GM13977 (cell line): ENCODE data around the gene ADGRA1.

ENCODE experiments used
- DNase-seq: peaks from one replicate; pipeline ENCODE4 v3.0.0; 2012; ENCODE audit warnings: low spot score
- in situ Hi-C: fragments of 300-500 bp; cut with MboI; formaldehyde crosslinking; loops from one replicate; pipeline ENCODE4 v1.12.0; 2022; ENCODE audit warnings: low sequenced_read_pairs, low pct_unique_long_range_greater_than_20kb, mixed read lengths, inconsistent platforms; ENCODE audit not compliant: unreplicated experiment
- TF ChIP-seq, protein P1 (sequence below): IDR thresholded peaks from 2 replicates; pipeline ENCODE4 v1.5.1; 2012; ENCODE audit warnings: mild to moderate bottlenecking, control low read depth; ENCODE audit not compliant: insufficient read depth; ENCODE audit errors: extremely low read depth, missing control alignments

The ADGRA1 gene

DNA sequence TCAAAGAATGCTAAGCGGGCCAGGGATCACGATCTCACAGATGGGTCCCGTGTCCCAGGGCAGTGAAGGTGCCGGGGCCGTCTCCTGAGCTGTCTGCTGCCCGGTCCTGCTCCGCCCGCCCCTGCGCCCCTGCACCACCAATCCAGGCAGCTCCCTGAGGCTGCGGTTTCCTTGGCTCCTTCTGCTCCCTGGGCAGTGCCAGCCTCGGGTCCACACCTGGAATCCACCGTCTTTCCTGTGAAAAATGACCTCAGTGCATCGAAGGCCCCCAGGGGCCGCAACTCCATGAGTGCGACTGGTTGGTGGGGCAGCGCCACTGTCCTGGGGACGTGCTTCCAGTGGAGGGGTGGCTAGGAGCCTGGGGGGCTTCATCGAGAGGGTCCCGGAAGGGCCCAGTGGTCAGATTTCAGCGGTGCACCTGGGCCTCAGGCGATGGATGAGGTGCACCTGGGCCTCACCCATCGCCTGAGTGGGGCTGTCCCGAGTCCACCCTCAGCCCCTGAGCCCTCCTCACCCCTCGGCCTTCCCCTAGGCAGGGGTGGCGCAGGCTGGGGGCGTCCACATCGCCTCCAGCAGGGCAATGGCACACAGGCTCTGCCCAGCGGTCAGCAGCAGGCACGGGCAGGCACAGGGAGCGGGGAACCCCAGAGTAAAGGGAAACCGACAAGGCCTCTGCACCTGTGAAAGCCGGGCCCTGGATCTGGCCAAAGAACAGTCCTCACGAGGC lies 27.2 kb downstream of the ADGRA1 start:
- DNase-seq = no peak
- TF ChIP-seq, protein P1, sequence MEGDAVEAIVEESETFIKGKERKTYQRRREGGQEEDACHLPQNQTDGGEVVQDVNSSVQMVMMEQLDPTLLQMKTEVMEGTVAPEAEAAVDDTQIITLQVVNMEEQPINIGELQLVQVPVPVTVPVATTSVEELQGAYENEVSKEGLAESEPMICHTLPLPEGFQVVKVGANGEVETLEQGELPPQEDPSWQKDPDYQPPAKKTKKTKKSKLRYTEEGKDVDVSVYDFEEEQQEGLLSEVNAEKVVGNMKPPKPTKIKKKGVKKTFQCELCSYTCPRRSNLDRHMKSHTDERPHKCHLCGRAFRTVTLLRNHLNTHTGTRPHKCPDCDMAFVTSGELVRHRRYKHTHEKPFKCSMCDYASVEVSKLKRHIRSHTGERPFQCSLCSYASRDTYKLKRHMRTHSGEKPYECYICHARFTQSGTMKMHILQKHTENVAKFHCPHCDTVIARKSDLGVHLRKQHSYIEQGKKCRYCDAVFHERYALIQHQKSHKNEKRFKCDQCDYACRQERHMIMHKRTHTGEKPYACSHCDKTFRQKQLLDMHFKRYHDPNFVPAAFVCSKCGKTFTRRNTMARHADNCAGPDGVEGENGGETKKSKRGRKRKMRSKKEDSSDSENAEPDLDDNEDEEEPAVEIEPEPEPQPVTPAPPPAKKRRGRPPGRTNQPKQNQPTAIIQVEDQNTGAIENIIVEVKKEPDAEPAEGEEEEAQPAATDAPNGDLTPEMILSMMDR = no peak
- in situ Hi-C loops = no loop called here

DNA sequence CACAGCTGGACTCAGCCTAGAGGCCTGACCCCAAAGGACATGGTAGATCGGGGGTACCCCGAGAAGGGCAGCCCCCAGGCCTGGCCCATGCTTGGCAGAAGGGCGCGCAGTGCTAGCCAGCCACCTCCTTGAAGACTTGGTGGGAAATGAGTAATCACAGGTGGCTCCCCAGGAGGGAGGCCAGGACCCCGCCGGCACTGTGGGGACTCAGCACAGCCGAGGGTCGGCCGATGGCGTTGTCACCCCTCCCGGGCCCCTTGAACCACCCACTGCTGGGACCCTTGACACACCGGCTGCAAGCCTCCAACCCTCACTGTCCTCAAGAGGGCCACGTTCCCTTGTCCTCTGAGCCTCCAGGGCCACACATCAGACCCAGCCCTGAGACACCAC lies 27.7 kb downstream of the ADGRA1 start:
- TF ChIP-seq, protein P1 = no peak
- in situ Hi-C loops = no loop called here
- DNase-seq = no peak

DNA sequence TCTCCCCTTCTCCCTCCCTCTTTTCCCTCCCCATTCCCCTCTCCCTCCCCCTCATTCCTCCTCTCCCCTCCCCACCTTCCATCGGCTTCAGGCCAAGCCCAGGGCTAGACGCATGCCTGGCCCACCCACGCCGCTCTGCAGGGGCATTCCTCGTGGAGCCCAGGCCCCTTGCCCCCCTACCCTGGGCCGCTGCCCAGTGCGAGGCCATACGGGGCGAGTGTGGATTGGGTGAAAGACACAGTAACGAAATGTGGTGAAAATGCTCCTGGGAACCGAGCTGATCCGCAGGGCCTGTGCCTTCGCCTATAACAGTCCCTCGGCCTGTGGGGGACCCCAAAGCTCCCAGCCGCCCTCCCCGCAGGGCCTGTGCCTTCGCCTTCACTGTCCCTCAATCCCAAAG lies 28.3 kb downstream of the ADGRA1 start:
- TF ChIP-seq, protein P1 = no peak

DNA sequence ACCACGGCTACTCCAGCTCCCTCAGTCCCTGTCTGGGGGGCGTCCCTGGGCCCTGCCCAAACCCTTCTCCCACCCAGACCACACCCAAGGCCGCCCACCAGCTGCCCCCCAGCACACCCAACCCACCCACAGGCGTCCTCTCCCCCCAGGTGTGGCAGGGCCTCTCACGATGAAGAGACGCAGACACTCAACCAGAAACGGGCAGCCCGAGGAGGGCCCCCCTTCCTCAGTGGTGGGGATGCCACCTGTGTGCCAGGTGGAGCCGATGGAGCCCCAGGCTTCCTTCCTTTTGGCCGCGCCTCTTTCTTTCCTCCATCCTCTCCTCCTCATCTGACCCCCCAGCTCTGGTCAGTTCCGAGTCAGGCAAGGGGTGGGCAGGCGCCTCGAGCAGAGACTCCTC lies 28.7 kb downstream of the ADGRA1 start:
- TF ChIP-seq, protein P1 = no peak
- no peak for DNase-seq
- in situ Hi-C loops = no loop called here

More for the DNA sequence above, 28.3 kb downstream of the ADGRA1 start:
- no peak for DNase-seq
- in situ Hi-C loops = no loop called here

DNA sequence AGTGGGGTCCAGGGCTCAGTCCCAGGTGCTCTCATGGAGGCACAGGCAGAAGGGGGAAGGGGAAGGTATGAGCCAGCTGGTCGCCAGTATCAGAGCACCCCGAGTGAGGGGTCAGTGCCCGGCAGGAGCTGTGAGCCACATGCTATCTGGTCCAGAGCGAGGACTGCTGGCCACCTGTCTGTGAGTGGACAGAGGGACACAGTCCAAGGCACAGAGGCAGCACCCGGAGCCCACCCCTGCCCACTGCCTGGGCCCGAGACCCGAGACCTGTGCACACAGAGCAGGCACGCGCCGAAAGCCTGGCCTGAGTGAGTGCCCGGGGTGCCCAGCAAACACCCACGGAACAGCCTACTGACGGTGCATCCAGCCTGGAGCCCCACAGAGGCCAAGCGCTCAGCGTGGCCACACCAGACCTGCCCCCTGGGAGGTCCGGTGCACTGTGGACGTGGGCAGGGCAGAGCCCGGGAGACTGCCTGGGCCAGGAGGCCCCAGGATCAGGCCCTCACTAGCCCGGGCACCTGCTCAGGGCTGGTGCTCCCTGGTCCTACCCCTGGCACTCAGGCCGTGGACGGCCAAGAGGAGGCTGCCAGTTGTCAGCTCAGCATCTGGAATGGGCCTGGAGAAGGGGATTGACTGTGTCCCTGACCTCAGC lies 29.4 kb downstream of the ADGRA1 start:
- DNase-seq = no peak
- TF ChIP-seq, protein P1 = no peak
- in situ Hi-C loops = no loop called here

DNA sequence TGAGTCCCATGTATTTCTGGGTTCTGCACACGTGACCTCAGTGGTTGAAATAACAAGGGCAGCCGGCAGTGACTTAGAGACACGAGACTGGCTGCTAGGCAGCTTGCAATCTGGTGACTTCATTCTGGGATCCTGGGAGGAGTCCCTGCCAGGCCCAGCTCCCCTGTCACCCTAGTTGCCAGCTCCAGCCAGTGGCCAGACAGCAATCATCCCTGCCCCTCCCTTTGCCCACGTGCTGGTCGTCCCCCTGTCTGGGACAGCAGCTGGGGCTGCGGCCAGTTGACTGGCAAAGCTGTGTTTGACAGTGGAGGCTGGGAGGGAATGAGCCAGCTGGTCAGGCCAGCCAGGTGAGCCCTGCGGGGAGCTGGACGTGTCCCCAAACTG lies 30.0 kb downstream of the ADGRA1 start:
- TF ChIP-seq, protein P1 = no peak
- no peak for DNase-seq
- in situ Hi-C loops = no loop called here
